IPS-11a (cell line): Measurements from ENCODE around the gene FRG2B.
"Not testable (repeated sequence)": the region's sequence is repeated elsewhere in the genome, so short reads cannot be mapped to it uniquely, and the experiment has no call there.

Experiments
- H3K4me3 ChIP-seq: one replicate; pipeline ENCODE4 v1.5.1; 2013; ENCODE audit warnings: low read depth, low read length, control low read depth

The FRG2B gene

GRCh38 chr10:133626695-133627094 lies at the start of gene FRG2B:
Gene FRG2B (minus strand): TSS chr10:133626795. CDS start chr10:133626742, 53 bp downstream.
- not testable (repeated sequence) for H3K4me3 ChIP-seq

- H3K4me3 ChIP-seq: not testable (repeated sequence)
Measured at GRCh38 chr10:133667446-133667845, 40.9 kb upstream of the FRG2B start.

DNA sequence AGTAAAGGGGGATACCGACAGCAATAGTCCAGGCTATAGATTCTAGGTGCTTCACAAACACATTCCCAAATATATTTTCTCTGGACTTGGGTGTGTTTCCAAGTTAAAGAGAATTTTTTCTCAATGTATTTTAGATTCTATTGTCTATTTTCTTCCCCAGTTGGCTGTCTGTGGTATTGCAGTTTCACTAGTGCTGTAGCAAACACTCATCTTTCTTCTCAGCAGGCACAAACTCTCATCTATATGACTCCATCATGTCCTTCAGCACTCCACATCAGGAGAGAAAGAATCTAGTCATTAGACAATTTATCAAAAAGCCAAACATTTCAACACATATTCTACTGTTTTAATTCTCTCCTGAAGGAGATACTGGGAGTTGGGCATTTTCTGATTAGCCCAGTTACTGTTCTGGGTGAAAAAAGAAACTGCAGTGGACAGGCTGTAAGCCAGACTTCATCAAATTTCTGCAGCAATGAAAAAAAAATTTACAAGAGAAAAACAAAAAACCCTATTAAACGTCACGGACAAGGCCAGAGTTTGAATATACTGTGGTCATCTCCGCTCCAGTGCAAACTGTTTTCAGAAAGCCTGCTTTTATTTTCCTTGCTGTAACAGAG lies 37.1 kb upstream of the FRG2B start:
- not testable (repeated sequence) for H3K4me3 ChIP-seq

GRCh38 chr10:133661122-133661521 lies 34.5 kb upstream of the FRG2B start:
- H3K4me3 ChIP-seq: not testable (repeated sequence)

DNA sequence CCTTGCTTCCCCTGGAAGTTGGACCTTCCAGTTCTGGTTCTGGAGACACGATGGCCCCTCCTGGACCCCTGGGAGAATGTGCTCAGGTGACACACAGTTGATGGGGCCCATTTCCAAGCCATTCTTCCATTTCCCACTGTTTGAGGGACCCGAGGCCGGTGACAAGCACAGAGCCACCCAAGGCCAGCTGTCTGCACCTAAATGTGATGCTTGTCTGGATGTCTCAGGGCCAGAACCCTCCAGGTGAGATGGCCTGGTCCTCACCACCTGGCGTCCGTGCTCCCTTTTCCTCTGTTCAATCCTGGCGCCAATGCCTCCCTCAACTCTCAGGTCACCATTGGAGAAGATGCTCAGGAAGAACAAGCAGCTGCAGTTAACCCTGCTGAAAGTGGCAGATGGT lies 33.9 kb upstream of the FRG2B start:
- not testable (repeated sequence) for H3K4me3 ChIP-seq

DNA sequence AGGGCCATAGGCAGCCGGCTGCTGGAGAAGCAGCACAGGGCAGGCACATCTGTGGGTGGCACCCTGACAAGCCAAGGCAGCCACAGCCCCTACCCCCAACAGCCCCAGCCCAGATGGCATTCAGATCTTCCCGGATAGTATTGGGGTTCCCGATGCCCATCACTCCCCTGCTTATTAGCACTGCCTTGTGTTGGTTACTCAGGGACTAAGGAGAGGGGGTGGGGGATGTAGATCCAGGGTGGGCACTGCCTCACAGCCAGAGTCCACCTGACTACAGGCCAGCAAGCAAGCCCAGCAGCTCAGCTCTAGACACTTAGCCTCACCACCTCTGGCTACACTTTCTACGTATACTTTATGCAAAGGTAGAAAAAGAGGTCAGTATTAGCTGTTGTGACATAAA lies 30.7 kb upstream of the FRG2B start:
- not testable (repeated sequence) for H3K4me3 ChIP-seq

- not testable (repeated sequence) for H3K4me3 ChIP-seq
Measured at GRCh38 chr10:133648872-133649455, 22.4 kb upstream of the FRG2B start.

- not testable (repeated sequence) for H3K4me3 ChIP-seq
Measured at GRCh38 chr10:133647075-133647748, 20.6 kb upstream of the FRG2B start.

DNA sequence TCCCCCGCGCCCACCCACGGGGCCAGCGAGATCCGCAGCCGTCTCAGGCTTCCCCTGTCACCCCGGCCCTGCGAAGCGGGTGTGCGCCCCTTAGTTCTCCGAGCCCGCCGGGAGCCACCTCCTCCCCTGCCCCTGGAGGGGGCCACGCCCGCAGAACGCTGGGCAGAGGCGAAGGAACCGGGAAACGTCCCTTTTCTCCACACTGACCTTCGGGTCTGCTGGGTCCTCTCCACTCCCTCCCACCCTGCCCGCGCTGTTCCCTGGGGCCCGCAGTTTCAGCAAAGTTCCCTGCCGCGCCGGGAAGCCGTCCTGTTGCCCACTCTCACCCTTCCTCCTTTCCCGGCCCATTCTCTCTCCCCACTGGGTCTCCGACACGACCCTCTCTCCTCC lies 11.2 kb upstream of the FRG2B start:
- not testable (repeated sequence) for H3K4me3 ChIP-seq

GRCh38 chr10:133637202-133637845 lies 10.7 kb upstream of the FRG2B start:
- H3K4me3 ChIP-seq: not testable (repeated sequence)

GRCh38 chr10:133630723-133631249 lies 4.2 kb upstream of the FRG2B start:
- not testable (repeated sequence) for H3K4me3 ChIP-seq

- H3K4me3 ChIP-seq: not testable (repeated sequence)
Measured at GRCh38 chr10:133622544-133622943, 4.1 kb downstream of the FRG2B start.

DNA sequence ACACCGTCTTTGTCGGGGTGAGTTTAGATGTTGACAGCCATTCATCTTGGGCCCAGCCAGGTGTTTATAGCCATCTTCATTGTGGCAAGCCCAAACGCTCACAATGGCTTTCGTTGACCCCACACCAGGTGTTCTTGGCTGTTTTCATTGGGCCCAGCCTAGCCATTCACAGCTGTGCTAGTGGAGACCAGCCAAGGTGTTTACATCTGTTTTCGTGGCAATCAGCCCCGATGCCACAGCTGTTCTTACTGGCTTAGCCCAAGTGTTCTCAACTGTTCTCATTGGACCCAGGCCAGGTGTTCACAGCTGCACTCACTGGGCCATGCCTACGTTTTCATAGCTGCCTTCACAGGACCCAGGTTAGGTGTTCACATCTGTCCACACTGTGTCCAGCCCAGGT lies 7.7 kb downstream of the FRG2B start:
- H3K4me3 ChIP-seq: no peak overlapping the region

DNA sequence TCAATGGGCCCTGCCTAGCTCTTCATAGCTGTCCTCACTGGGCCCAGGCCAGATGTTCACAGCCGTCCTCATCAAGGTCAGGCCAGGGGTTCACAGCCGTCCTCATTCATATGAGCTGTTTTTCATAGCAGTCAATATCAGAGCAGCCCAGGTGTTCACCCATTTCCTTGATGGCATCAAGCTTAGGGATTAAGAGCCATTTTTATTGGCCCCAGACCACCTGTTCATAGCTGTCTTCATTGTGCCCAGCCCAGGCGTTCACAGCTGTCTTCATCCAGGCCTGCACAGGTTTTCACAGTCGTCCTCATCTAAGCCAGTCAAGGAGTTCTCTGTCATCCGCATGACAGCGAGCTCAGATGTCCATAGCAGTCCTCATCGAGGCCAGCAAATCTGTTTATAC lies 9.4 kb downstream of the FRG2B start:
- H3K4me3 ChIP-seq: no peak overlapping the region

DNA sequence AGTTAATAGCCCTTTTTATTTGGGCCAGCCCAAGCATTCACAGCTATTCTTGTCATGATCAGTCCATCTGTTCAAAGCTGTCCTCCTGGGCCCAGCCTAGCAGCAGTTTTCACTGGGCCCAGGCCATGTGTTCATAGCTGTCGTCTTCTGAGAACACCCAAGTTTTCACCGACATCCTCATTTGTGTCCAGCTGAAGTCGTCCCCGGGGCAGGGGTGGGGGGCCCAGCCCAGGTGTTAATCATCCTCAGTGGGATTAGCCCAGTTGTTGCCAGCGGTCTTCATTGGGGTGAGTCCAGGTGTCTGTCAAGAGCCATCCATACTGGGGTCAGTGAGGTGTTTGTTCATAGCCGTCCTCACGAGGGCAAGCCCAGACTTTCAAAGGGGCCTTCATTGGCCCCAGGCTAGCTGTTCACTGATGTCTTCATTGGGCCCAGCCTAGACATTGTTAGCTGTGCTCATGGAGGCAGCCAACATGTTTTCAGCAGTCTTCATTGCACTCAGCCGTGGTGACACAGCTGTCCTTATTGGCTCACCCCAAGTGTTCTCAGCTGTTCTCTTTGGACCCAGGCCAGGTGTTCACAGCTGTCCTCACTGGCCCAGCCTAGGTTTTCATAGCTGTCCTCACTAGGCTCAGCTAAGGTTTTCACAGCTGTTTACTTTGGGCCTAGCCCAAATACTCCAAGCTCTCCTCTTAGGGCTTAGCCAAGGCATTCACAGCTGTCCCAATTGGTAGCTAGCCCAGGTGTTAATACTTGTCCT lies 10.0 kb downstream of the FRG2B start:
- H3K4me3 ChIP-seq: no peak overlapping the region

DNA sequence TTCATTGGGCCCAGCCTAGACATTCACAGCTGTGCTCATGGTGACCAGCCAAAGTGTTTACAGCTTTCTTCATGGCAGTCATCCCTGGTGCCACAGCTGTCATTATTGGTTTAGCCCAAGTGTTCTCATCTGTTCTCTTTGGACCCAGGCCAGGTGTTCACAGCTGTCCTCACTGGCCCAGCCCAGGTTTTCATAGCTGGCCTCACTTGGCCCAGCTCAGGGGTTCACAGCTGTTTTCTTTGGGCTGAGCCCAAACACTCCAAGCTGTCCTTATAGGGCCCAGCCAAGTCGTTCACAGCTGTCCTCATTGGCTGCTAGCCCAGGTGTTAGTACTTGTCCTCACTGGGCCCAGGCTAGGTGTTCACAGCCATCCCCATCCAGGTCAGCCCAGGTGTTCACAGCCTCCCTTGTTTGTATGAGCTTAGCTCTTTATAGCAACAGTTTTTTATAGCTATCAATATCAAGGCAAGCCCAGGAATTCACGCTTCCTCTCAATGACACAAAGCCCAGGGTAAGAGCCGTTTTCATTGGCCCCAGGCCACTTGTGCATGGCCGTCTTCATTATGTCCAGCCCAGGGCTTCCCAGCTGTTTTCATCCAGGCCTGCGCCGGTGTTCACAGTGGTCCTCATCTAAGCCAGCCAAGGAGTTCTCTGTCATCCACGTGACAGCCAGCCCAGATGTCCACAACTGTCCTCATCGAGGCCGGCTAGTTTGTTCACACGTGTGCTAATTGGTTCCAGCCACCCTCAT lies 11.6 kb downstream of the FRG2B start:
- H3K4me3 ChIP-seq: no peak overlapping the region

GRCh38 chr10:133613699-133614098 lies 12.9 kb downstream of the FRG2B start:
- no peak overlapping the region for H3K4me3 ChIP-seq

DNA sequence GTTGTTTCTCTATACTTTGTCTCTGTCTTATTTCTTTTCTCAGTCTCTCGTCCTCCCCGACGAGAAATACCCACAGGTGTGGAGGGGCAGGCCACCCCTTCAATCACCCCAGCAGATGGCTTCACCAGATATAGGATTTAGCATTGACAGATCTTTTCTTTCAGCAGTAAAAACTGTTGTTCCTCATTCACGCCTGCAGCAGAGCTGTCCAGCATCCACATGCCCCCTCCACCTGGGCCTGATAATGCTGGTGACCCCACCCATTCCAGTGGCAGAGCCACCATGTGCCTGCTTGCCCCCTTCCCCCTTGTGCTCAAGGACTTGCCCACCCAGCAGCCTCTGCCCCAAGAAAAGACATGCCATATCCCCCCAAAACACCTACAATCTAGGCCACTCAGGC lies 15.5 kb downstream of the FRG2B start:
- no peak overlapping the region for H3K4me3 ChIP-seq

DNA sequence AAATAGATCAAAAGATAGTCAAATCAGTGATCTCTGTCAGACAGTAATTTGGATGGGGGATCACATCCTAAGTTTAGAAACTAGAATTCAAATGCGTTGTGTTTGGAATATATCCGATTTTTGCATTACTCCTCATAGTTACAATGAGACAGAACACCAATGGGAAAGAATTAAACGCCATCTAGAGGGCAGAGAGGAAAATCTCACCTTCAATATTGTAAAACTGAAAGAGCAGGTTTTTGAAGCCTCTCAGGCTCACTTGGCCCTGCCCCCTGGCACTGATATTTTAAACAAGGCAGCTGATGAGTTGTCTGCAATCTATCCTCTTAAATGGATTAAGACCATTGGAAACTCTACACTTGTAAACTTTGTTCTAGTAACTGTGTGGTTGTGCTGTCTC lies 17.7 kb downstream of the FRG2B start:
- no peak overlapping the region for H3K4me3 ChIP-seq

DNA sequence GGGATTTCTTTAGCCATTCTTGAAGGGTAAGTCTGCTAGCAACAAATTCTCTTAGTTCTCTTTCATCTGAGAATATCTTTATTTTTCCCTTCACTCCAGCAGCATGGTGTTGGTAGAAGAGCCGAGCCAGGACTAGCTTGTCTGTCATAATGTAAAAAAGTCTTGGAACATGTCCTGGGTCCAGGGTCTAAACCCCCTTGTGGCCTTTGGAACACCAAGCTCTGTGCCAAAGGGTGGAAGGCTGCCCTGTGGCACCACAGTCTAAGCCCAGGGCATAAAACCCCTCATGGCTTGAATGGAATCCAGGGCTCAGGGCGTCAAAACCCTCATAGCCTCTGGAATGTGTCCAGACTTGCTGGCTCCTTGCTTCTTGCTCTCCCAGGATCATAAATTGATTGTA lies 23.2 kb downstream of the FRG2B start:
- not testable (repeated sequence) for H3K4me3 ChIP-seq
